HG02763 (cell line): ENCODE measurements around the gene PPP2R5A.

Experiments
- ATAC-seq: cut with Tn5 transposase; IDR thresholded peaks from one replicate; pipeline ENCODE4 v1.9.1; 2021; ENCODE audit warnings: mild to moderate bottlenecking, moderate library complexity; ENCODE audit not compliant: unreplicated experiment

The PPP2R5A gene

DNA sequence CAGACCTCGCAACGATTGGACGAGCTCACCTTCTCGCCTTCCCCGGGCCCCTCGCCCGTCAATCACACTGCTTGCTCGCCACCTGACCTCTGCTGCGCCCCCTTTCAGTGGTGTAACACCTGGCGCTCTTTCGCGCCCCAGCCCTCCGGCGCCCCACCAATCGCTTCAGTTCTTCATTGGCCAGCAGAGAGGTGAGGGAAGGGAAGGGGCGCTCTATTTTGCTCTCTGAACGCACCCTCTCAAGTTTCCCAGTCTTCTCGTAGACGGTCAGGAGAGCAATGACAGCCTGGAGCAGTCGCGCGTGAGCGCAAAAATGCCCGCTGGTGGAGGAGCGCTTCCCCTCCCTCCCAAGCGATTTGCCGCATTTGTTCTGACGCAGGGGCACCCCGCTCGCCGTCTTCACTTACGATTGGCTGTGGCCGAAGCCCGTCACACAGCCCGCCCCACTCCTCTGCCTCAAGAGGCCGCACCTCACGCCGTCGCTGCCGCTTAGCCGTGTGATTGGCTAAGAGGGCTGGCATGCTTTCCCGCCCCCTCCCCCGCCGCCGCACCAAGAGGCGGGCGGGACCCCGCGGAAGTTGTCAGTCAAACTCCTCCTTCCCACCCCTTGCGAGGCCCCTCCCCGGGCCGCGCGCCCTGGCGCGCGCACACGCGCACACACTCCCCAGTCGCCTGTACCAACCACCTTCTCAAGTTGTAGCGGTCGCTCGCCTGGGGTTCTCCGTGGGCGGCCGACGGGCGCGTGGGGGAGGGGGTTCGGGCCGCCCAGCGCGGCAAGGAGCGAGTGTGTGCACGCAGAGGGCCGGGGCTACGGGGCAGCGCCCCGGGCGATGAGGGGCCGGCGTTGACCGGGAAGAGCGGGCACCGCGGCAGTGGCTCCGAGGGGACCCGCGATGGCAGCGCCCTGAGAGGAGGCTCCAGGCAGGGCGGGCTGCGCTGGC is at the start of gene PPP2R5A:
TSS of gene PPP2R5A (plus strand) at position 667 of the 941 bp plus-strand sequence. CDS start 701 bp downstream, outside the sequence.
- ATAC-seq = peak; percentile 90

DNA sequence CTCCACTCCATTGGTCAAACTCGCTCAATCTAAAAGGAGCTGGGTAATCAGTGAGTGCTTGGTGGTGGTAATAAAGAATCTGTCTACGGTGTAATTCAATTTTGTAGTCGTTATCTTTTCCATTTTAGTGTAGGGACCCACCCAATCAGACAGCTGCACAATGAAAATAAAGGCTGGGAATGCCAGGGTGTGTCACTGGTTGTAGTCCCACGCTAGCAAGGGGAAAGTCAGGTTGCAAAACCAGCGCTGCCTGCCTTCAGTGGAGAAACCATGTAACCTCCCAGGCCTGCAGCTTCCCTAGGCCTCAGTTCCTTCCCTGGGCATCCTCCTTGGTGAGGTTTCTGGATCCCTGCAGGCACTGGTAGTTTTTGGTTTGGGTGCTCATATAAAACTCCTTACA is 49.4 kb upstream of the PPP2R5A start:
- ATAC-seq = no peak

DNA sequence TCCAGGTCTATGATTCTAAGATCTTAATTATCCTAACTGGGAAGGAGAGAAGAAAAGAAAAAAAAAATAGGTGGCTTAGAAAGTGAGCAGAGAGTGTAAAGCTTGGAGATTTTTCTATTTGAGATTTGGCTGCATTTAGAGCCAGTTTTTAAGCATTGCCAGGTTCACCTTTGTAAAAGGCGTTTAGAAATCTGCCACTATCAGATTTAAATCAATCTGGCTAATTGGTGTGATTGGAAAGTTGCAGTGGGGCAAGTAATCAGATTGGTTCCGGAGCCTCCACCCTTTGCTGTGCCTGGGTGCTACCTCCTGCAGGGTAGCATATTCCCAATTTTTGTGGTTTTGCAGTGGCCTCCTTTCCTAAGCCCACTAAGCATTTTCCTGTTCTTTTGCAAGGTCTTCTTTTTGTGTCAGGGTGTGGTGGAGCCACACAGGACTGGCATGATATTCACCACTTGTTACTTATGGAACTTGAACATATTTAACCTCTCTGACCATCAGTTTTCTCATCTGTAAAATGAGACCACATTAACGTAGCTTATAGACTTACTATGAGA is 48.5 kb upstream of the PPP2R5A start:
- no peak for ATAC-seq

DNA sequence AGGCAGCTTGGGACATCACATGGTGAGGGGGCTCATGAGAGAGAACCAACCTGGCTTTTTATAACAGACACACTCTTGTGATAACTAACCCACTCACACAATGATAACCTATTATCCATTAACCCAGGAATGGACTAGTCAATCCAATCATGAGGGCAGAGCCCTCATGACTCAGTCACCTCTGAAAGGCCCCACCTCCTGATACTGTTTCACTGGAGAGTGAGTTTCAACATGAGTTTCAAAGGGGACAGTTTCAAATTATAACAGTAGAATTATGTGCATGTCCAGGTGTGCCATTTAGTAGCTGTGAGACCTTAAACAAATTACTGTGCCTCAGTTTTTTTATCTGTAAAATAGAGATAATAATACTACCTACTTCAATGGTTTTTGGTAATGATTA is 47.6 kb upstream of the PPP2R5A start:
- ATAC-seq = peak; percentile 86

DNA sequence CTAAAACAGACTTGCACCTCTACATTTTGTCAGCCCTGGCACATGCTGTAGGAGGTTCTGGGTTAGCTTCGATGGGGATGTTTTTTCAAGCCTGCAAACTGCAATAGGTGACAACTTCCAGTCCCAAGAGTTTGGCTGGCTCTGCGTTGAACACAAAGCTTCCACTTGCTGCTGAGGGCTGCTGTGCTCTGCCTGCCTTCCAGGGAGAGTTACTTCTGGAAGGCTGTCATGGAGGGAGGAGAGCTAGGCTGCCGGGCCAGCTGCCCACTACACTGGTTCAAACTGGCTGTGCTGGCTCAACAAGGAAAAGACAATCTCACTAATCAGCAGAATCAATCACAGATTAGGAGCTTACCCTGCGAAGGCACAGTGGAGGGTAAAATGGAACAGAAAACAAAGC is 46.7 kb upstream of the PPP2R5A start:
- no peak for ATAC-seq

DNA sequence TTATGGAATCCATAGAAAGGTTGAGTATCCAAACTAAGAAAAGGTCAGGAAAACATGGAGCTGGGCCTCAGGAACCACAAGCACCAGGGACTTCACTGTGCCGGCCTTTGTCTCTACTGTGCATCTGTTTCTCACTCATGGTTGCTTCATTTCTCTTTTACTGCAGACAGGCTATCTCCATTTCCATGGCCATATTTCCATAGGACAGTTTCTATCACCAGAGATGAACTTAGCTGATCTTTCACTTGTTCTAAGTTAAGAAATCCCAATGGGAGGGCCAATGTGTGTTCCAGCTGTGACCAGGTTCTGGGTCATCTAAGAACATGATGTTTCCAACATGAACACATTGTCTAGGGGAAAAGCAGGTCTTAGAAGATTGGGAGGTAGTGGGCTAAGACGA is 43.7 kb upstream of the PPP2R5A start:
- no peak for ATAC-seq

DNA sequence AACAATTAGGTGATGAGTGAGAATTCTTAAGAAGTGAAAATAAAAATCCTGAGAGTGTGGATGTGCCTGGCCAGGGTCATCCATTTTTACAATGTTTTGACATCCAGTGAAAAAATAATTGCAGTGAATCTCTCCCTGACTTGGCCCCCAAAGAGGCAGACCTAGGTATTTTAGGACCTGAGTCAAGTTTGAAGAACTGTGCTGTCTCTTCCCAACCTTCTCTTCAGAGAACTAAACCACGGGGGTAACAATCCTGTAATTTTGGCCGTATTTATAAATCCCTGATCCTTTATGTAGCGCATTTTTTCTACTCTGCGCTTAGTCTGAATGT is 43.3 kb upstream of the PPP2R5A start:
- ATAC-seq = no peak

DNA sequence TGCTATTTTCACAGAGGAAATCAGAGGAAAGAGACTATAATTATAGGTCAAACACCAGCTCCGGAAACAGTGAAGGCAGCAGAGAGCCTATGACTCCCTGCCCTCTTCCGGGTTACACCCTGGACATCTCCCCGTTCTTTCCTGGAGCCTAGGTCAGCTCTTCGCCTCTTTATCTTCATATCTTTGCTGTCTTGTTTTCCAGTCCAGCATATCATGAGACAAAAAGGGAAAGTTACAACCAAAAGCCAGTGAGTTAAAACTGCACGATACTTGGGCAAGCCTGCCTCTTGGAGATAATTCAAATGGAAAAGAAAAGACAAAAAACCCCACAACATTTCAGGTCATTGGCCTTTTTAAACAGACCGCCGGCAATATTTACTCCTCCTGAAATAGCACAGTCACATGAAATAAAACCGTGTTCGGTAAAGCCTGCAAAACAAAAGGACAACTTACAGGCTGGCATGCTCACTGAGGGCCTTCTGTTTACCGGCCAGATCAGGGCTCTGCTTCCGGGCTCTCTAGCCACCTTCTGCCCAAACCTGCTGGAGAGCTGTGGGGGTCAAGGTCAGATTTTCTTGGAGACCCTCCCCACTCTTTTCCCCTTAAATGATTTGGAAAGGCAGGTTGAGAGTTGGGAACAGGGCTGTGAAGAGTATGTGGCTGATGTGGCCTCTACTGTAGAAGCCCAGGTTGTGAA is 42.8 kb upstream of the PPP2R5A start:
- no peak for ATAC-seq

DNA sequence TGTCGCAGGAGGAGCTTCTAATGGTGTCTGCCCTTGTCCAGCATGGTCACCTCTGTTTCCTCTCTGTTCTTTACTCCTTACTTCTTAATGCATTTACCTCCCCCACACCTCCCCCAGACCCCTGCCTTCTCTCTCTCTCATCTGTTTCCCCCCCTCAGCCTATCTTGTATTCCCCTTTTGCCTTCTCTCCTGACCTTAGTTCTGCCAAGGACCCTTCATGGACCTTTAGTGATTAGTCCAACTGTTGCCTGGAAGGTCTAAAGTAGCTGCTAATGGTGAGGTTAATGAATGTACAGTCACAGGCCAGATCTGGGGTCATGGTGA is 42.3 kb upstream of the PPP2R5A start:
- no peak for ATAC-seq

DNA sequence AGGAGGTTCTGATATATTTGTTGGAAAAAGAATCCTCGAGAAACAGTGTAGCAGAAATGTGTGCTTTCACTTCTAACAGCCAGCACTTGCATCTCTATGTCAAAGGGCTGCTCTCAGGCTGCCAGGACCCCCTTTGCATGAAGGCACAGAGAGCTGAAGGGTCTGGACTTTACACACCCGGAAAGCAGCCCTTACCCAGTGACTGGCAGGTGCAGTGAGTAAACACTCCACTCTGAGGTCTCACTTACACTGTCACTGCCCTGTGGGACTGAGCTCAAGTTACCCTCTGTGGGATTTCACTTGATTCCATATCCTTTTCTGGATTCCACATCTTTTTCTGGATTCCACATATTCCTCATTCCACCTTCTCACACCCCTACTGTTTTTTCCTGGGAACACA is 40.8 kb upstream of the PPP2R5A start:
- ATAC-seq = no peak

DNA sequence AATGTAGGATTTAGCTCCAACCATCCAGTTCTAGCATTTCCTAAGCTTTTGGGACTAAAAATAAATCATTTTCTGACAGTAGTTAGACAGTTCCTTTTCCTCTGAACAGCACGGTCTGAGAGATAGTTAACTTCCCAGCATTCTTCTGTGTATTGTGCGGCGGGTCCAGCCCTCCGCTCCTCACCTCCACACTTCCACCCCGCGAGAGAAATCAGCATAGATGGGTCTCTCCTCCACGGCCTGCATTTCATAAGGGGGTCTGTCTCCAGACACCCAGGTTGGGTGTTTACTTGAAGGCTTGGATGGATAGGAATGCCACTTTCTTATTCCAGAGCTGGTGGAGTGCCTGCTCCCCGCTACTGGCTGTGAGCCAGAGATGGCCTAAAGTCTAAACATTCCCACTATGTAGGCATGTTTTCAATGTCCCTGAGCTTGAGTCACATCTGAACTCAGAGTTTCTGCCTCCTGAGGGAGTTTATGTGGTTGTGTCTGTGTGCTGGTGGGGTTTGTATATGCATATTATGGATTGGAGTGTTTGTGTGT is 38.0 kb upstream of the PPP2R5A start:
- ATAC-seq = no peak

DNA sequence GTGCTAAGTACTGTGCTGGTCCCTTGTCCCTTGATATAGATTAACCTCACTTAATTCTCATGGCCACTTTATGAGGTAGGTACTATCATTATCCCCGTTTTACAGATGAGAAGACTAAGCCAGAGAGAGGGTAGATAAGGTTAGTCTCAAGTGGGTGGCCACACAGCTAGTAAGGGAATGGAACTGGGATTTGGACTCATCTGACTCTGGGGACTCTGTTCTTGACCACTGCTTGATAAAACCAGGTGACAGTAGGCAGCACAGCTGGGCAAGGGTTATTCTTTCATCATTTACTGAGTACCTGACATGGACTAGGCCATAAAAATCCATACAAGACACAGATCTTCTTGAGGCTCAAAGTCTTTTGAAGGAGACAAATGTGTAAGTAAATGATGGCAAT is 37.2 kb upstream of the PPP2R5A start:
- no peak for ATAC-seq

DNA sequence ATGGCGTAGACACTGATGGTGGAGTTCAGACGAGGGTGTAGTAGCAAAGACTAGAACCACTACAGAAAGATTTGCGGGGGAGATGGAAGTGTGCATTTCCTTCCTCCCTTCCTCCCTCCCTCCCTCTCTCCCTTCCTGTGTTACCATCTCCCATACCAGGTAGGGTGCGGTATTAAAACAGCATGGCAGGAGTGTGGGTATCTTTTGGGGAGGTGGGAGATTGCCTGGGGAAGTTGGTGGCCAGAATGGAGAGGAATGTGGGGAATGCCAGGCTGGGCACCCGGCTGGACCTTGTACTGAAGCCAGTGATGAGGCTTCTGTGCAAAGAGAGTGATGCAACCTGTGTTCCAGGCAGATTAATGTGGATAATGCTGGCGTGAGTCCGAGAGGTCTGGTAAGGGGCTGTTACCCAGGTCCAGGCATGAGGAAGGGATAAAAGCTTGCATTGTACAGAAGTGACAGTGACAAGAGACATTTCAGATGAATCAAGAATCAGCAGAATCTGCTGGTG is 30.3 kb upstream of the PPP2R5A start:
- ATAC-seq = no peak

DNA sequence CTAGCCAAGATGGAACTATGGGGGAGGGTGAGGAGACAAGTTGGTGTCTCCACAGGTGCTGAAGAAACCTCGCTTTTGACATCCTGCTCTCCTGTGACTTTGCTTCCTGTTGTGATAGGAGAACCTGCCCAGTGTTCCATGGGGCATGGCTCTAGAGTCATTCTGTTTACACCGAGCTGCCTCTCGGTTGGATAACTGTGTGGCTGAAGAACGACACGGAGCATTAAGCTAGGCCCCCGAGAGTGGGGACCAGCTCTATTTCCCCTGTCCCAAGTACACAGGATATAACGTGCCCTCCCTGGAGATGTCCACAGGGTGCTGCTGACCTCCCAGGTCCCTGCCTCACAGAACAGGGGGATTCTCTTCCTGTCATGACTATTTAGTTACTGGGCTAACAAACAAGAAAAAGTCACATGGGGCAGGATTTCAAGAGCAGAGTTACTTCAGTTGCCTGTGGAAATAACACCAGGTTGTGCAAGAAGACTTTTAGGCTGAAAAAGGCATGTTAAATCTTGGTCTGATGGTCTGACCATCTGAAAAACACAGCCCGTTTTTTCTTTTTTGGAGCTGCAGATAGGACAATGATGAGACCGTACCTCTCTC is 29.4 kb upstream of the PPP2R5A start:
- no peak for ATAC-seq

DNA sequence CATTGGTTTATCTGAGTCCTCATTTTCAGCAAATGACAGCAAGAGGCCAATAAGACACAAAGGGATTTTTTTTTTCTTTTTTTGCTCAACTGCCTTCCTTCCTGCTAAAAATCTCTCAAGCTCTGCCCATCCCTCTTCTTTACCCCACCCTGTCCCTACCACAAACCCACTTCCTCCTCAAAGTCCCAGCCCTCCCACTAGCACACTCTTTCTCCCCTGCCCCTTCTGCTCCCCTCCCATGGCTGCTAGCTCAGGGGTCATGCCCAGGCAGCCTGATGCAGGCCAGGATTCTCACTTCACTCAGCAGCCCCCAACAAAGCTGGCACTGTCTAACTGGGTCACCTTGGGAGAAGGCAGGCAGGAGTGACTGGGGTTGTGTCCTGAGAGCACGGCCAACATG is 28.8 kb upstream of the PPP2R5A start:
- ATAC-seq = no peak

DNA sequence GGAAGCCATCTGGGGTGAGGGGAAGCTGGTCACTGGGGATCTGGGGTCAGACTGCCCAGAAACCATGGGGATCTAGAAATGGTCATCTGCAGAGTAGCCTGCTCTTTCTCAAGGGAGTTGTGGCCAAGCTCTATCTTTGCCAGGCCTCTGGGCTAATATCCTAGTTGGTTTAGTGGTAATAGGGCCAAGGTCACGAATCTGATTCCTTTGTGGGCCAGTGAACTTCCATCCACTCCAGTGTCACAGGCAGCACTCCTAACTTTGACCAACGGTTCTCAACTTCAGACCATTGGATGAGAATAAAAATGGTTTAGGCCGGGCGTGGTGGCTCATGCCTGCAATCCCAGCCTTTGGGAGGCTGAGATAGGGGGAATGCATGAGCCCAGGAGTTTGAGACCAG is 28.1 kb upstream of the PPP2R5A start:
- ATAC-seq = no peak

DNA sequence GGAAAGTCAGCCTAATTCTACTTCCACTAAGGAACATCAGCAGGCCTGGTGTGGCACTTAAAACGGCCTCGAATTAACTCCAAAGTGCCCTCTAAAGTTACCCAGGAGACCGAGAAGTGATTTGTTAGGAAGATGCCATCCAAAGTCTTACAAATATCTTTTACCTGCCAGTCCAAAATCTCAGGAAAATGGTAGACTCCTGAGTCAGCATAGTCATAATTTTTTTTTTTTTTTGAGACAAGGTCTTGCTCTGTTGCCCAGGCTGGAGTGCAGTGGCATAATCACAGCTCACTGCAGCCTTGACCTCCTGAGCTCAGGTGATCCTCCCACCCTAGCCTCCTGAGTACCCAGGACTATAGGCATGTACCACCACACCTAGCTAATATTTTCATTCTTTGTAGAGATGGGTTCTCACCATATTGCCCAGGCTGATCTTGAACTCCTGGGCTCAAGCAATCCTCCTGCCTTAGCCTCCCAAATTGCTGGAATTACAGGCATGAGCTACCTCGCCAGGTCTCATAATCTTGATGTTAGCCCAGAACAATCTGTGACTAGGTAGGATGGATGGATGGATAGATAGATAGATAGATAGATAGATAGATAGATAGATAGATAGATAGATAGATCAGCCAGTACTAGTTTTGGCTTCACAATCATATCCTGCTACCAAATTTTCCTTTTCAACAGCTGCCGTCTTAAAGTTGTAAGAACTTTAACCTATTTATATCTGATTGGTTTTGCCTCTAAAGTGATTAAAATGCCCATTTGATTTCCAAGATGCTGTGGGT is 25.3 kb upstream of the PPP2R5A start:
- no peak for ATAC-seq

DNA sequence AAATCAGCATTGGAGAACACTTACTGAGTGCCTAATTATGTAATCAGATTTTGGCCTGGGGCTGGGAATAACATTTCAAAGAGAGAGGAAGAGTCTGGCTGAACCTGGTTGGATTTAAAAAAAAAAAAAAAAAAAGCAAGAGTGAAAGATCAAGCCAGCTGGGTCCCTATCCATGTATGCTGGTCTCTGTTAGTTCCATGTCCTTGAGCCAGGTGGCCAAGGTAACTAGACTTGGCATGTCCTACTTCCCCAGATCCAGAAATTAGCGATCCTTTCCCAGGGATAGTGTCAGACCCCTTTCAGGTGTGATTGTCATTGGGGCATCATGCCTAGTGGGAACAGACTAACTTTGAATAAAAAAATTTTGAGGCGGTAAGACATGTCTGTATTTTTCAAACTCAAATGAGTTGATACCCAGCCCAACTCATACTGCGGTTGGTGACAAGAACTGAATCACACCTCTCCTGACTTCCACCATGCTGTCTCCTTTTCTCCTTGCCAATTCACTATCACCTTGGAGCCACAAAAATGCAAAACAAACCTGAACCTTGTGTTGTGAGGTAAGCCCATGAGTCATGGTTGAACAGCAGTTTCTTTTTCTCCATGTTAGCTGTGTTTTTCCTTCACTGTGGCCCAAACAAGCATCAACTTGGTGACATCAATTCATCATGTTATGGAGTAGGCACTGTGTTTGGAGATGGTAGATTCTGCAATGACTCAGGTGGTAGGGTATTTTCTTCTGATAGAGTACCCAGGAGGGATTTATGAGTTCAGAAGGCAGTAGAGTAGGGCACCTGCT is 24.5 kb upstream of the PPP2R5A start:
- no peak for ATAC-seq

DNA sequence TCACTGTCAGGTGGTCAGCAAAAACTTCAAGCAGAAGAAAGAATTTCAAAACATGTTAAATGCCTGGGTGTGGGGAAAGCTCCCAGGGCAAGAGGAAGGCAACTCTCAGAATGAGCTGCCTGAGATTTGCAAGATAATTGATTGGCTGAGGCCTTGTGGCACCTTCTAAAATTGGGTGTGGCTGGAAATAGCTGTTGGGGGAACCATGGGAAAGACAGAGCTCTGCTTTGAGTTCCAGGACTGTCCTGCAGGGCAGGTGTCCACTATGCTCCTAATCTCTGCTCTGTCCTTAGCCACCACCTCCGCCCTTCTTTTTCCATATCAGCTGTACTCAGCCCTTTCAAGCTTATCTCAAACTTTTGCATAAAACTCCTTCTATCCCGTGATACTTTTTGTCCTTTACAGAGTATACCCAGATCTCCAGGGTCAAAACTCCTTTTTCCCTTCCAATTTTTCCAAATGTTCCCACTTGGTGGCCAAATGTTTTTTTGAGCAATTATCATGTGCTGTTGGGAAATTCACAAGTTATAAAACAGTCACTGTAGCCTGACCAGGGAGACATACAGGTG is 23.8 kb upstream of the PPP2R5A start:
- no peak for ATAC-seq
